ENCODE measurements around the gene NDUFAF2. TPM values are rescaled to one million over a fixed set of nuclear protein-coding genes. Genes with fewer than 3 reads are reported as not detected.

Gene NDUFAF2
- total and polyA plus RNA-seq, 2 experiments from 2014 or later, result 31.6 to 155 TPM

DNA sequence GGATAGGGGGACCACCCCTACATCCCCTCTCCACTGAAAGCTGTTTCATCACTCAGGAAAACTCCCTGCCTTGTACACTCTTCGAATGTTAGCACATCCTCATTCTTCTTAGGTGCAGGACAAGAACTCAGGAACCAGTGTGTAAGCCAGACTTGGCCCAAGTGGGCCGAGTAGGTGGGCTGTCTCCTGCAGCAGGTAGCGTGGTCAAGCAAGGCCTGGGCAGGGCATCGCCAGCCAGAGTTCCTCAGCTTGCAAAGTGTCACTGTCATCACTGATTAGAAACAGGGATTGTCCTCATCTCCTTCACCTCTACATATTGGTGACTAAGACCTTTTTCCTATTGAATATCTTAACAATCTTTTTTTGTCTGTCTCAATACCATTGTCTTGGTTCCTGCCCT is 194.9 kb downstream of the NDUFAF2 start:
- ATAC-seq, result no peak

DNA sequence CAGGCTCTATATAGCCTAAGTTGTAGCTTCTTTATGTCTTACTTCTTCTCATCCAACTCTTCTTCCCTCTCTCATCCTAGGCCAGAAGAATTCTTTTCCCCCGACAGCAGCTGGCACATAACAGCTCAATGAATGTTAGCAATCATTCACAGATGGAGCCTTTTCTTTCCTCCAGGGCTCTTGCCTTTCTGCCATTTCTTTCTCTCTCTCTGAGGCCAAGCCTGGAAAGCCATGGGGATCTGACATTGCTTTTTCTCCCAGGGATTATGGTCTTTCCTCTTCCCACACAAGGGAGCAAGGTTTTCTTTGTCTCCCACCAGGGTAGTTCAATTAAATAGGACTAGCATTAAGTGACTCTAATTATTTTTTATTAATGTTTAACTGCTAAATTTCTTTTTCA is 196.8 kb downstream of the NDUFAF2 start:
- H3K4me2 ChIP-seq, result no peak overlapping the region
- no peak overlapping the region for H3K4me3 ChIP-seq
- Mint-ChIP-seq H3K27me3 (ENCODE audit: insufficient read depth, low read depth, poor library complexity) (peaks cover 3% of the 10 kb centered on the region), H3K4me3 (no peak overlapping the region), H3K9me3 (no peaks in the 10 kb centered on the region), H3K36me3 (ENCODE audit: low read depth) (no peaks in the 10 kb centered on the region), H3K4me1 (peaks cover 3% of the 10 kb centered on the region; the same call in 2 of the 3 replicates), H3K27ac (no peak overlapping the region)
- H4K20me1 ChIP-seq (replicated peaks; ENCODE audit: insufficient read depth), result no peaks in the 10 kb centered on the region
- H3K4me1 ChIP-seq (ENCODE audit: insufficient read depth), result no peaks in the 10 kb centered on the region; the same call in 1 of the 2 replicates
- no peak overlapping the region for H2AFZ ChIP-seq
- DNase-seq (ENCODE audit: low spot score), result no peak
- H3K79me2 ChIP-seq (replicated peaks; ENCODE audit: insufficient read depth), result no peaks in the 10 kb centered on the region
- ATAC-seq, result no peak
- H3K9me2 ChIP-seq (ENCODE audit: insufficient read depth), result no peaks in the 10 kb centered on the region
- H3K27me3 ChIP-seq (ENCODE audit: insufficient read depth), result no peaks in the 10 kb centered on the region
- no peak overlapping the region for H3K27ac ChIP-seq (ENCODE audit: low read depth)
- H3K36me3 ChIP-seq (ENCODE audit: insufficient read depth), result no peaks in the 10 kb centered on the region
- no peaks in the 10 kb centered on the region for H3F3A ChIP-seq (replicated peaks; ENCODE audit: low read depth)
- TF ChIP-seq POLR2AphosphoS5 (IDR thresholded peaks at IDR 0.05; ENCODE audit: low read depth), result no peak
- TF ChIP-seq, protein P1, sequence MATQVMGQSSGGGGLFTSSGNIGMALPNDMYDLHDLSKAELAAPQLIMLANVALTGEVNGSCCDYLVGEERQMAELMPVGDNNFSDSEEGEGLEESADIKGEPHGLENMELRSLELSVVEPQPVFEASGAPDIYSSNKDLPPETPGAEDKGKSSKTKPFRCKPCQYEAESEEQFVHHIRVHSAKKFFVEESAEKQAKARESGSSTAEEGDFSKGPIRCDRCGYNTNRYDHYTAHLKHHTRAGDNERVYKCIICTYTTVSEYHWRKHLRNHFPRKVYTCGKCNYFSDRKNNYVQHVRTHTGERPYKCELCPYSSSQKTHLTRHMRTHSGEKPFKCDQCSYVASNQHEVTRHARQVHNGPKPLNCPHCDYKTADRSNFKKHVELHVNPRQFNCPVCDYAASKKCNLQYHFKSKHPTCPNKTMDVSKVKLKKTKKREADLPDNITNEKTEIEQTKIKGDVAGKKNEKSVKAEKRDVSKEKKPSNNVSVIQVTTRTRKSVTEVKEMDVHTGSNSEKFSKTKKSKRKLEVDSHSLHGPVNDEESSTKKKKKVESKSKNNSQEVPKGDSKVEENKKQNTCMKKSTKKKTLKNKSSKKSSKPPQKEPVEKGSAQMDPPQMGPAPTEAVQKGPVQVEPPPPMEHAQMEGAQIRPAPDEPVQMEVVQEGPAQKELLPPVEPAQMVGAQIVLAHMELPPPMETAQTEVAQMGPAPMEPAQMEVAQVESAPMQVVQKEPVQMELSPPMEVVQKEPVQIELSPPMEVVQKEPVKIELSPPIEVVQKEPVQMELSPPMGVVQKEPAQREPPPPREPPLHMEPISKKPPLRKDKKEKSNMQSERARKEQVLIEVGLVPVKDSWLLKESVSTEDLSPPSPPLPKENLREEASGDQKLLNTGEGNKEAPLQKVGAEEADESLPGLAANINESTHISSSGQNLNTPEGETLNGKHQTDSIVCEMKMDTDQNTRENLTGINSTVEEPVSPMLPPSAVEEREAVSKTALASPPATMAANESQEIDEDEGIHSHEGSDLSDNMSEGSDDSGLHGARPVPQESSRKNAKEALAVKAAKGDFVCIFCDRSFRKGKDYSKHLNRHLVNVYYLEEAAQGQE (IDR thresholded peaks at IDR 0.05; ENCODE audit: unreplicated experiment), result no peak
- TF ChIP-seq, protein P2, sequence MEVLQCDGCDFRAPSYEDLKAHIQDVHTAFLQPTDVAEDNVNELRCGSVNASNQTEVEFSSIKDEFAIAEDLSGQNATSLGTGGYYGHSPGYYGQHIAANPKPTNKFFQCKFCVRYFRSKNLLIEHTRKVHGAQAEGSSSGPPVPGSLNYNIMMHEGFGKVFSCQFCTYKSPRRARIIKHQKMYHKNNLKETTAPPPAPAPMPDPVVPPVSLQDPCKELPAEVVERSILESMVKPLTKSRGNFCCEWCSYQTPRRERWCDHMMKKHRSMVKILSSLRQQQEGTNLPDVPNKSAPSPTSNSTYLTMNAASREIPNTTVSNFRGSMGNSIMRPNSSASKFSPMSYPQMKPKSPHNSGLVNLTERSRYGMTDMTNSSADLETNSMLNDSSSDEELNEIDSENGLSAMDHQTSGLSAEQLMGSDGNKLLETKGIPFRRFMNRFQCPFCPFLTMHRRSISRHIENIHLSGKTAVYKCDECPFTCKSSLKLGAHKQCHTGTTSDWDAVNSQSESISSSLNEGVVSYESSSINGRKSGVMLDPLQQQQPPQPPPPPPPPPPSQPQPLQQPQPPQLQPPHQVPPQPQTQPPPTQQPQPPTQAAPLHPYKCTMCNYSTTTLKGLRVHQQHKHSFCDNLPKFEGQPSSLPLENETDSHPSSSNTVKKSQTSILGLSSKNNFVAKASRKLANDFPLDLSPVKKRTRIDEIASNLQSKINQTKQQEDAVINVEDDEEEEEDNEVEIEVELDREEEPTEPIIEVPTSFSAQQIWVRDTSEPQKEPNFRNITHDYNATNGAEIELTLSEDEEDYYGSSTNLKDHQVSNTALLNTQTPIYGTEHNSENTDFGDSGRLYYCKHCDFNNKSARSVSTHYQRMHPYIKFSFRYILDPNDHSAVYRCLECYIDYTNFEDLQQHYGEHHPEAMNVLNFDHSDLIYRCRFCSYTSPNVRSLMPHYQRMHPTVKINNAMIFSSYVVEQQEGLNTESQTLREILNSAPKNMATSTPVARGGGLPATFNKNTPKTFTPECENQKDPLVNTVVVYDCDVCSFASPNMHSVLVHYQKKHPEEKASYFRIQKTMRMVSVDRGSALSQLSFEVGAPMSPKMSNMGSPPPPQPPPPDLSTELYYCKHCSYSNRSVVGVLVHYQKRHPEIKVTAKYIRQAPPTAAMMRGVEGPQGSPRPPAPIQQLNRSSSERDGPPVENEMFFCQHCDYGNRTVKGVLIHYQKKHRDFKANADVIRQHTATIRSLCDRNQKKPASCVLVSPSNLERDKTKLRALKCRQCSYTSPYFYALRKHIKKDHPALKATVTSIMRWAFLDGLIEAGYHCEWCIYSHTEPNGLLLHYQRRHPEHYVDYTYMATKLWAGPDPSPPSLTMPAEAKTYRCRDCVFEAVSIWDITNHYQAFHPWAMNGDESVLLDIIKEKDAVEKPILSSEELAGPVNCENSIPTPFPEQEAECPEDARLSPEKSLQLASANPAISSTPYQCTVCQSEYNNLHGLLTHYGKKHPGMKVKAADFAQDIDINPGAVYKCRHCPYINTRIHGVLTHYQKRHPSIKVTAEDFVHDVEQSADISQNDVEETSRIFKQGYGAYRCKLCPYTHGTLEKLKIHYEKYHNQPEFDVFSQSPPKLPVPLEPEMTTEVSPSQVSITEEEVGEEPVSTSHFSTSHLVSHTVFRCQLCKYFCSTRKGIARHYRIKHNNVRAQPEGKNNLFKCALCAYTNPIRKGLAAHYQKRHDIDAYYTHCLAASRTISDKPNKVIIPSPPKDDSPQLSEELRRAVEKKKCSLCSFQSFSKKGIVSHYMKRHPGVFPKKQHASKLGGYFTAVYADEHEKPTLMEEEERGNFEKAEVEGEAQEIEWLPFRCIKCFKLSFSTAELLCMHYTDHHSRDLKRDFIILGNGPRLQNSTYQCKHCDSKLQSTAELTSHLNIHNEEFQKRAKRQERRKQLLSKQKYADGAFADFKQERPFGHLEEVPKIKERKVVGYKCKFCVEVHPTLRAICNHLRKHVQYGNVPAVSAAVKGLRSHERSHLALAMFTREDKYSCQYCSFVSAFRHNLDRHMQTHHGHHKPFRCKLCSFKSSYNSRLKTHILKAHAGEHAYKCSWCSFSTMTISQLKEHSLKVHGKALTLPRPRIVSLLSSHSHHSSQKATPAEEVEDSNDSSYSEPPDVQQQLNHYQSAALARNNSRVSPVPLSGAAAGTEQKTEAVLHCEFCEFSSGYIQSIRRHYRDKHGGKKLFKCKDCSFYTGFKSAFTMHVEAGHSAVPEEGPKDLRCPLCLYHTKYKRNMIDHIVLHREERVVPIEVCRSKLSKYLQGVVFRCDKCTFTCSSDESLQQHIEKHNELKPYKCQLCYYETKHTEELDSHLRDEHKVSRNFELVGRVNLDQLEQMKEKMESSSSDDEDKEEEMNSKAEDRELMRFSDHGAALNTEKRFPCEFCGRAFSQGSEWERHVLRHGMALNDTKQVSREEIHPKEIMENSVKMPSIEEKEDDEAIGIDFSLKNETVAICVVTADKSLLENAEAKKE (CRISPR knock-in tag; IDR thresholded peaks at IDR 0.05), result no peak

More for the DNA sequence above, 194.9 kb downstream of the NDUFAF2 start:
- Histone ChIP-seq H3K9me2 (ENCODE audit: insufficient read depth) (no peaks in the 10 kb centered on the region), H3K27me3 (ENCODE audit: insufficient read depth) (no peaks in the 10 kb centered on the region), H3K27ac (ENCODE audit: low read depth) (no peak overlapping the region), H3K4me3 (no peak overlapping the region), H3K4me2 (no peak overlapping the region), H4K20me1 (replicated peaks; ENCODE audit: insufficient read depth) (no peaks in the 10 kb centered on the region), H2AFZ (no peak overlapping the region), H3K4me1 (ENCODE audit: insufficient read depth) (no peaks in the 10 kb centered on the region; the same call in 1 of the 2 replicates), H3K79me2 (replicated peaks; ENCODE audit: insufficient read depth) (no peaks in the 10 kb centered on the region), H3F3A (replicated peaks; ENCODE audit: low read depth) (no peaks in the 10 kb centered on the region), H3K36me3 (ENCODE audit: insufficient read depth) (no peaks in the 10 kb centered on the region)
- H3K36me3 Mint-ChIP-seq (ENCODE audit: low read depth), result no peaks in the 10 kb centered on the region
- H3K27me3 Mint-ChIP-seq (ENCODE audit: insufficient read depth, low read depth, poor library complexity), result peaks cover 5% of the 10 kb centered on the region
- H3K9me3 Mint-ChIP-seq, result no peaks in the 10 kb centered on the region
- no peak overlapping the region for H3K27ac Mint-ChIP-seq
- no peak for DNase-seq (ENCODE audit: low spot score)
- no peak overlapping the region for H3K4me3 Mint-ChIP-seq
- H3K4me1 Mint-ChIP-seq, result peaks cover 3% of the 10 kb centered on the region; the same call in 2 of the 3 replicates
- TF ChIP-seq STAT1 (IDR thresholded peaks at IDR 0.05; ENCODE audit: unreplicated experiment), result no peak
- TF ChIP-seq, protein P3, sequence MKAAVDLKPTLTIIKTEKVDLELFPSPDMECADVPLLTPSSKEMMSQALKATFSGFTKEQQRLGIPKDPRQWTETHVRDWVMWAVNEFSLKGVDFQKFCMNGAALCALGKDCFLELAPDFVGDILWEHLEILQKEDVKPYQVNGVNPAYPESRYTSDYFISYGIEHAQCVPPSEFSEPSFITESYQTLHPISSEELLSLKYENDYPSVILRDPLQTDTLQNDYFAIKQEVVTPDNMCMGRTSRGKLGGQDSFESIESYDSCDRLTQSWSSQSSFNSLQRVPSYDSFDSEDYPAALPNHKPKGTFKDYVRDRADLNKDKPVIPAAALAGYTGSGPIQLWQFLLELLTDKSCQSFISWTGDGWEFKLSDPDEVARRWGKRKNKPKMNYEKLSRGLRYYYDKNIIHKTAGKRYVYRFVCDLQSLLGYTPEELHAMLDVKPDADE (IDR thresholded peaks at IDR 0.05), result no peak
- no peak for TF ChIP-seq JUNB (IDR thresholded peaks at IDR 0.05; ENCODE audit: unreplicated experiment)
- no peak for TF ChIP-seq POLR2AphosphoS5 (IDR thresholded peaks at IDR 0.05; ENCODE audit: low read depth)
- TF ChIP-seq ZNF114 (CRISPR knock-in tag; IDR thresholded peaks at IDR 0.05), result no peak
- TF ChIP-seq, protein P4, sequence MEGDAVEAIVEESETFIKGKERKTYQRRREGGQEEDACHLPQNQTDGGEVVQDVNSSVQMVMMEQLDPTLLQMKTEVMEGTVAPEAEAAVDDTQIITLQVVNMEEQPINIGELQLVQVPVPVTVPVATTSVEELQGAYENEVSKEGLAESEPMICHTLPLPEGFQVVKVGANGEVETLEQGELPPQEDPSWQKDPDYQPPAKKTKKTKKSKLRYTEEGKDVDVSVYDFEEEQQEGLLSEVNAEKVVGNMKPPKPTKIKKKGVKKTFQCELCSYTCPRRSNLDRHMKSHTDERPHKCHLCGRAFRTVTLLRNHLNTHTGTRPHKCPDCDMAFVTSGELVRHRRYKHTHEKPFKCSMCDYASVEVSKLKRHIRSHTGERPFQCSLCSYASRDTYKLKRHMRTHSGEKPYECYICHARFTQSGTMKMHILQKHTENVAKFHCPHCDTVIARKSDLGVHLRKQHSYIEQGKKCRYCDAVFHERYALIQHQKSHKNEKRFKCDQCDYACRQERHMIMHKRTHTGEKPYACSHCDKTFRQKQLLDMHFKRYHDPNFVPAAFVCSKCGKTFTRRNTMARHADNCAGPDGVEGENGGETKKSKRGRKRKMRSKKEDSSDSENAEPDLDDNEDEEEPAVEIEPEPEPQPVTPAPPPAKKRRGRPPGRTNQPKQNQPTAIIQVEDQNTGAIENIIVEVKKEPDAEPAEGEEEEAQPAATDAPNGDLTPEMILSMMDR (conservative IDR thresholded peaks at IDR 0.05; ENCODE audit: low read depth in 2 of 2), result no peak
- no peak for TF ChIP-seq CREB1 (CRISPR knock-in tag; IDR thresholded peaks at IDR 0.05; ENCODE audit: low read depth)

Data from GM23338 (cell line).